Liver (tissue), 2 donors: ENCODE data around the gene TTC12.

ENCODE experiments used
- TF ChIP-seq, protein P1 (sequence below): fragments of 150-350 bp; IDR thresholded peaks from 2 replicates; pipeline ENCODE4 v1.5.1; 2017; ENCODE audit warnings: improper control_type of control experiment, low read depth, low read length; ENCODE audit not compliant: missing input control
- TF ChIP-seq, protein P2 (sequence below): IDR thresholded peaks from 2 replicates; pipeline ENCODE4 v1.6.1; 2016; ENCODE audit warnings: antibody characterized with exemption, mild to moderate bottlenecking
- donor health status: healthy.

DNA sequence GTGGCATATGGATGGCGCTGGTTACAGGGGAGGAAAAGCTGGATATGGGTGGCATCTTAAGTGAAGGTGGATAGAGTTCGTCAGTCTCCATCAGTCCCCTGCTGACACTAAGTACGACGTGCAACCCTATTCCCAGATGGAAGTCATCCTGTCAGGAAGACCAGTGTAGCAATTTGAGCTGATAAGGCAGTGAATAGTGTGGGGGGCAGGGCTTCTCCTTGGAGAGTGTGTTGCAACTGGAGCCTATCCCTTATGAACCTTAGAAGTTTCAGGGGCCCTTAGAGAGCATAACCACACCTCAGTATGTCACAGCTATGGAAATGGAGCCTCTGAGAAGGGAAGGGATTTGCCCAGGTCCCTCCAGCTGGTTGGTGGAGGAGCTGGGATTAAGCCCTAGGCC lies 37.1 kb downstream of the TTC12 start:
- TF ChIP-seq, protein P1, sequence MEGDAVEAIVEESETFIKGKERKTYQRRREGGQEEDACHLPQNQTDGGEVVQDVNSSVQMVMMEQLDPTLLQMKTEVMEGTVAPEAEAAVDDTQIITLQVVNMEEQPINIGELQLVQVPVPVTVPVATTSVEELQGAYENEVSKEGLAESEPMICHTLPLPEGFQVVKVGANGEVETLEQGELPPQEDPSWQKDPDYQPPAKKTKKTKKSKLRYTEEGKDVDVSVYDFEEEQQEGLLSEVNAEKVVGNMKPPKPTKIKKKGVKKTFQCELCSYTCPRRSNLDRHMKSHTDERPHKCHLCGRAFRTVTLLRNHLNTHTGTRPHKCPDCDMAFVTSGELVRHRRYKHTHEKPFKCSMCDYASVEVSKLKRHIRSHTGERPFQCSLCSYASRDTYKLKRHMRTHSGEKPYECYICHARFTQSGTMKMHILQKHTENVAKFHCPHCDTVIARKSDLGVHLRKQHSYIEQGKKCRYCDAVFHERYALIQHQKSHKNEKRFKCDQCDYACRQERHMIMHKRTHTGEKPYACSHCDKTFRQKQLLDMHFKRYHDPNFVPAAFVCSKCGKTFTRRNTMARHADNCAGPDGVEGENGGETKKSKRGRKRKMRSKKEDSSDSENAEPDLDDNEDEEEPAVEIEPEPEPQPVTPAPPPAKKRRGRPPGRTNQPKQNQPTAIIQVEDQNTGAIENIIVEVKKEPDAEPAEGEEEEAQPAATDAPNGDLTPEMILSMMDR: no peak
- TF ChIP-seq, protein P2, sequence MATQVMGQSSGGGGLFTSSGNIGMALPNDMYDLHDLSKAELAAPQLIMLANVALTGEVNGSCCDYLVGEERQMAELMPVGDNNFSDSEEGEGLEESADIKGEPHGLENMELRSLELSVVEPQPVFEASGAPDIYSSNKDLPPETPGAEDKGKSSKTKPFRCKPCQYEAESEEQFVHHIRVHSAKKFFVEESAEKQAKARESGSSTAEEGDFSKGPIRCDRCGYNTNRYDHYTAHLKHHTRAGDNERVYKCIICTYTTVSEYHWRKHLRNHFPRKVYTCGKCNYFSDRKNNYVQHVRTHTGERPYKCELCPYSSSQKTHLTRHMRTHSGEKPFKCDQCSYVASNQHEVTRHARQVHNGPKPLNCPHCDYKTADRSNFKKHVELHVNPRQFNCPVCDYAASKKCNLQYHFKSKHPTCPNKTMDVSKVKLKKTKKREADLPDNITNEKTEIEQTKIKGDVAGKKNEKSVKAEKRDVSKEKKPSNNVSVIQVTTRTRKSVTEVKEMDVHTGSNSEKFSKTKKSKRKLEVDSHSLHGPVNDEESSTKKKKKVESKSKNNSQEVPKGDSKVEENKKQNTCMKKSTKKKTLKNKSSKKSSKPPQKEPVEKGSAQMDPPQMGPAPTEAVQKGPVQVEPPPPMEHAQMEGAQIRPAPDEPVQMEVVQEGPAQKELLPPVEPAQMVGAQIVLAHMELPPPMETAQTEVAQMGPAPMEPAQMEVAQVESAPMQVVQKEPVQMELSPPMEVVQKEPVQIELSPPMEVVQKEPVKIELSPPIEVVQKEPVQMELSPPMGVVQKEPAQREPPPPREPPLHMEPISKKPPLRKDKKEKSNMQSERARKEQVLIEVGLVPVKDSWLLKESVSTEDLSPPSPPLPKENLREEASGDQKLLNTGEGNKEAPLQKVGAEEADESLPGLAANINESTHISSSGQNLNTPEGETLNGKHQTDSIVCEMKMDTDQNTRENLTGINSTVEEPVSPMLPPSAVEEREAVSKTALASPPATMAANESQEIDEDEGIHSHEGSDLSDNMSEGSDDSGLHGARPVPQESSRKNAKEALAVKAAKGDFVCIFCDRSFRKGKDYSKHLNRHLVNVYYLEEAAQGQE: no peak
